ENCODE measurements around the gene TNRC6A.

DNA sequence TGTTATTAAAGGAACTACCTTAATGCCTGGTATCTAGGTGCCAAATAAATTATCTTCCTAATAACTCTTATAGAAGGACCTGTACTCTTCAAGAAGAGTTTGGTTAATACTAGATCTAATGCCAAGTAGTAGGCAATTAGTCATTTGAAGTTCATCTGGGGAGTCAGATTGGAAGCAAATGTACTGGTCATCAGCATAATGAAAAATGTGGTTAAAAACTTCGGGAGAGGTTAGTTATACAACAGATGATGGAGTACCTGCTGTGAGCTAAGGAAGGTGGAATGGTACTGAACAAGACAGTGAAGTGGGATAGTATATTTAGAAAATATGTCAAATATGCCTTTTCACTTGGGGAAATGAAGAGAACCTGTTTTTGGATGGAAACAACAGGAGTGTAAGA lies 49.2 kb downstream of the TNRC6A start:
- TF ChIP-seq EZH2phosphoT487 (IDR thresholded peaks at IDR 0.05; ENCODE audit: unreplicated experiment) = no peak
- TF ChIP-seq, protein P1, sequence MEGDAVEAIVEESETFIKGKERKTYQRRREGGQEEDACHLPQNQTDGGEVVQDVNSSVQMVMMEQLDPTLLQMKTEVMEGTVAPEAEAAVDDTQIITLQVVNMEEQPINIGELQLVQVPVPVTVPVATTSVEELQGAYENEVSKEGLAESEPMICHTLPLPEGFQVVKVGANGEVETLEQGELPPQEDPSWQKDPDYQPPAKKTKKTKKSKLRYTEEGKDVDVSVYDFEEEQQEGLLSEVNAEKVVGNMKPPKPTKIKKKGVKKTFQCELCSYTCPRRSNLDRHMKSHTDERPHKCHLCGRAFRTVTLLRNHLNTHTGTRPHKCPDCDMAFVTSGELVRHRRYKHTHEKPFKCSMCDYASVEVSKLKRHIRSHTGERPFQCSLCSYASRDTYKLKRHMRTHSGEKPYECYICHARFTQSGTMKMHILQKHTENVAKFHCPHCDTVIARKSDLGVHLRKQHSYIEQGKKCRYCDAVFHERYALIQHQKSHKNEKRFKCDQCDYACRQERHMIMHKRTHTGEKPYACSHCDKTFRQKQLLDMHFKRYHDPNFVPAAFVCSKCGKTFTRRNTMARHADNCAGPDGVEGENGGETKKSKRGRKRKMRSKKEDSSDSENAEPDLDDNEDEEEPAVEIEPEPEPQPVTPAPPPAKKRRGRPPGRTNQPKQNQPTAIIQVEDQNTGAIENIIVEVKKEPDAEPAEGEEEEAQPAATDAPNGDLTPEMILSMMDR (conservative IDR thresholded peaks at IDR 0.05; ENCODE audit: low read depth in 2 of 2) = no peak
- TF ChIP-seq, protein P2, sequence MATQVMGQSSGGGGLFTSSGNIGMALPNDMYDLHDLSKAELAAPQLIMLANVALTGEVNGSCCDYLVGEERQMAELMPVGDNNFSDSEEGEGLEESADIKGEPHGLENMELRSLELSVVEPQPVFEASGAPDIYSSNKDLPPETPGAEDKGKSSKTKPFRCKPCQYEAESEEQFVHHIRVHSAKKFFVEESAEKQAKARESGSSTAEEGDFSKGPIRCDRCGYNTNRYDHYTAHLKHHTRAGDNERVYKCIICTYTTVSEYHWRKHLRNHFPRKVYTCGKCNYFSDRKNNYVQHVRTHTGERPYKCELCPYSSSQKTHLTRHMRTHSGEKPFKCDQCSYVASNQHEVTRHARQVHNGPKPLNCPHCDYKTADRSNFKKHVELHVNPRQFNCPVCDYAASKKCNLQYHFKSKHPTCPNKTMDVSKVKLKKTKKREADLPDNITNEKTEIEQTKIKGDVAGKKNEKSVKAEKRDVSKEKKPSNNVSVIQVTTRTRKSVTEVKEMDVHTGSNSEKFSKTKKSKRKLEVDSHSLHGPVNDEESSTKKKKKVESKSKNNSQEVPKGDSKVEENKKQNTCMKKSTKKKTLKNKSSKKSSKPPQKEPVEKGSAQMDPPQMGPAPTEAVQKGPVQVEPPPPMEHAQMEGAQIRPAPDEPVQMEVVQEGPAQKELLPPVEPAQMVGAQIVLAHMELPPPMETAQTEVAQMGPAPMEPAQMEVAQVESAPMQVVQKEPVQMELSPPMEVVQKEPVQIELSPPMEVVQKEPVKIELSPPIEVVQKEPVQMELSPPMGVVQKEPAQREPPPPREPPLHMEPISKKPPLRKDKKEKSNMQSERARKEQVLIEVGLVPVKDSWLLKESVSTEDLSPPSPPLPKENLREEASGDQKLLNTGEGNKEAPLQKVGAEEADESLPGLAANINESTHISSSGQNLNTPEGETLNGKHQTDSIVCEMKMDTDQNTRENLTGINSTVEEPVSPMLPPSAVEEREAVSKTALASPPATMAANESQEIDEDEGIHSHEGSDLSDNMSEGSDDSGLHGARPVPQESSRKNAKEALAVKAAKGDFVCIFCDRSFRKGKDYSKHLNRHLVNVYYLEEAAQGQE (IDR thresholded peaks at IDR 0.05; ENCODE audit: unreplicated experiment) = no peak
- TF ChIP-seq JUNB (IDR thresholded peaks at IDR 0.05; ENCODE audit: unreplicated experiment) = no peak
- no peak for TF ChIP-seq EZH2 (IDR thresholded peaks at IDR 0.05; ENCODE audit: low read depth, unreplicated experiment)
- no peak for TF ChIP-seq POLR2AphosphoS5 (IDR thresholded peaks at IDR 0.05; ENCODE audit: low read depth)
- no peak for TF ChIP-seq ZNF114 (CRISPR knock-in tag; IDR thresholded peaks at IDR 0.05)
- TF ChIP-seq ZNF331 (CRISPR knock-in tag; IDR thresholded peaks at IDR 0.05; ENCODE audit: low read depth) = no peak
- no peak for TF ChIP-seq CREB1 (CRISPR knock-in tag; IDR thresholded peaks at IDR 0.05; ENCODE audit: low read depth)
- TF ChIP-seq NANOG (IDR thresholded peaks at IDR 0.05; ENCODE audit: borderline replicate concordance) = no peak
- no peak for TF ChIP-seq STAT1 (IDR thresholded peaks at IDR 0.05; ENCODE audit: unreplicated experiment)
